Measurements from ENCODE around the gene SYPL1. TPM values are rescaled to one million over a fixed set of nuclear protein-coding genes. Genes with fewer than 3 reads are reported as not detected.

The SYPL1 gene
- total and polyA plus RNA-seq, 4 donors = 52.7 to 114 (median 68.4) TPM

GRCh38 chr7:106116161-106116704 is 4.1 kb upstream of the SYPL1 start:
- ATAC-seq (ENCODE audit: insufficient read depth, low FRiP score) = no peak

GRCh38 chr7:106114716-106115383 is 2.7 kb upstream of the SYPL1 start:
- Histone ChIP-seq H3K9me3 (ENCODE audit: control insufficient read depth in 4 of 4, insufficient read depth in 3 of 4, low read length in 3 of 4) (no peaks in the 10 kb centered on the region), H3K27ac (ENCODE audit: low read depth in 1 of 2, low read length in 1 of 2) (no peak overlapping the region)
- WGBS, 2 donors = 28 to 64% methylated on average over 5 of the region's 5 CpGs

More at GRCh38 chr7:106116161-106116704, 4.1 kb upstream of the SYPL1 start:
- 70 to 82% methylated on average over 6 of the region's 6 CpGs for WGBS, 2 donors
- TF ChIP-seq CTCF (IDR thresholded peaks at IDR 0.05; ENCODE audit: control extremely low read depth, extremely low read depth) = no peak
- Histone ChIP-seq H3K4me1 (ENCODE audit: control insufficient read depth in 5 of 5, insufficient read depth in 5 of 5, low read length in 5 of 5) (peaks cover 0 to 8% (median 3%) of the 10 kb centered on the region in 5 donors), H3K9me3 (ENCODE audit: control insufficient read depth in 4 of 4, insufficient read depth in 3 of 4, low read length in 3 of 4) (no peaks in the 10 kb centered on the region), H3K9ac (ENCODE audit: insufficient read depth in 1 of 2, low read length in 2 of 2) (no peak overlapping the region), H3K36me3 (ENCODE audit: control insufficient read depth in 4 of 4, insufficient read depth in 4 of 4, low read length in 4 of 4) (no peaks in the 10 kb centered on the region), H3K27me3 (ENCODE audit: control insufficient read depth in 3 of 3, insufficient read depth in 3 of 3, low read length in 2 of 3) (no peaks in the 10 kb centered on the region), H3K27ac (ENCODE audit: low read depth in 1 of 2, low read length in 1 of 2) (no peak overlapping the region), H3K4me3 (no peak overlapping the region)
- no peak for DNase-seq

GRCh38 chr7:106112972-106113421 is 885 bp upstream of the SYPL1 start:
- DNase-seq (no peak), ATAC-seq (ENCODE audit: insufficient read depth, low FRiP score) (no peak)
- no peaks in the 10 kb centered on the region for H3K27me3 ChIP-seq (ENCODE audit: control insufficient read depth in 3 of 3, insufficient read depth in 3 of 3, low read length in 2 of 3)
- H3K4me1 ChIP-seq (ENCODE audit: control insufficient read depth in 5 of 5, insufficient read depth in 5 of 5, low read length in 5 of 5) = peaks cover 0 to 24% (median 6%) of the 10 kb centered on the region in 5 donors
- no peaks in the 10 kb centered on the region for H3K9me3 ChIP-seq (ENCODE audit: control insufficient read depth in 4 of 4, insufficient read depth in 3 of 4, low read length in 3 of 4)
- H3K36me3 ChIP-seq (ENCODE audit: control insufficient read depth in 4 of 4, insufficient read depth in 4 of 4, low read length in 4 of 4) = no peaks in the 10 kb centered on the region
- TF ChIP-seq CTCF (IDR thresholded peaks at IDR 0.05; ENCODE audit: control extremely low read depth, extremely low read depth) = no peak
- H3K9ac ChIP-seq (ENCODE audit: insufficient read depth in 1 of 2, low read length in 2 of 2) = peak overlapping the region; percentile 63 to 83
- WGBS, 2 donors = 88 to 90% methylated on average over 17 of the region's 17 CpGs
- H3K27ac ChIP-seq (ENCODE audit: low read depth in 1 of 2, low read length in 1 of 2) = peak overlapping the region; percentile 92 to 94
- H3K4me3 ChIP-seq = no peak overlapping the region

More at GRCh38 chr7:106114716-106115383, 2.7 kb upstream of the SYPL1 start:
- Histone ChIP-seq H3K4me3 (no peak overlapping the region), H3K27me3 (ENCODE audit: control insufficient read depth in 3 of 3, insufficient read depth in 3 of 3, low read length in 2 of 3) (no peaks in the 10 kb centered on the region), H3K36me3 (ENCODE audit: control insufficient read depth in 4 of 4, insufficient read depth in 4 of 4, low read length in 4 of 4) (no peaks in the 10 kb centered on the region), H3K9ac (ENCODE audit: insufficient read depth in 1 of 2, low read length in 2 of 2) (no peak overlapping the region), H3K4me1 (ENCODE audit: control insufficient read depth in 5 of 5, insufficient read depth in 5 of 5, low read length in 5 of 5) (peaks cover 0 to 16% (median 4%) of the 10 kb centered on the region in 5 donors)
- ATAC-seq (ENCODE audit: insufficient read depth, low FRiP score) (no peak), DNase-seq (no peak)
- TF ChIP-seq CTCF (IDR thresholded peaks at IDR 0.05; ENCODE audit: control extremely low read depth, extremely low read depth) = no peak

Data from lung (tissue), 12 donors.